Measurements from ENCODE around the gene NCAM1.

GRCh38 chr11:113286509-113287497 lies 325.6 kb downstream of the NCAM1 start:
- no peak for TF ChIP-seq FOXP2 (optimal IDR thresholded peaks at IDR 0.05; ENCODE audit: control extremely low read depth, extremely low read length, insufficient read depth)
- no peak for TF ChIP-seq EZH2 (IDR thresholded peaks at IDR 0.05)
- no peak for TF ChIP-seq POLR2AphosphoS5 (IDR thresholded peaks at IDR 0.05; ENCODE audit: borderline replicate concordance, low read depth, low read length)

Data from SK-N-MC (cell line).